ENCODE data around the gene ACVR2A.

ACVR2A gene

GRCh38 chr2:147917161-147917560 is 72.3 kb downstream of the ACVR2A start:
- peaks cover 39% of the 10 kb centered on the region for H3K36me3 Mint-ChIP-seq (ENCODE audit: low read depth)
- no peak overlapping the region for H3K27ac Mint-ChIP-seq
- H3K4me1 Mint-ChIP-seq (ENCODE audit: low read depth): peaks cover 17% of the 10 kb centered on the region
- H3K9me3 Mint-ChIP-seq: no peaks in the 10 kb centered on the region
- H3K27me3 Mint-ChIP-seq: no peaks in the 10 kb centered on the region
- H3K4me3 Mint-ChIP-seq: no peak overlapping the region
- intact Hi-C loops (cut with micrococcal nuclease): loop anchor here (10.0 kb wide), 2 partner anchors 282 to 1182 kb away; no protein-coding TSS in a partner anchor

- Mint-ChIP-seq H3K4me1 (ENCODE audit: low read depth) (no peaks in the 10 kb centered on the region), H3K27ac (no peak overlapping the region), H3K27me3 (no peaks in the 10 kb centered on the region), H3K36me3 (ENCODE audit: low read depth) (peaks cover 62% of the 10 kb centered on the region), H3K9me3 (no peaks in the 10 kb centered on the region), H3K4me3 (no peak overlapping the region)
- intact Hi-C loops (cut with micrococcal nuclease): no loop called here
Observed at GRCh38 chr2:147923846-147924245, 79.0 kb downstream of the ACVR2A start.

- H3K36me3 Mint-ChIP-seq (ENCODE audit: low read depth): peaks cover 57% of the 10 kb centered on the region
- H3K27me3 Mint-ChIP-seq: no peaks in the 10 kb centered on the region
- no peaks in the 10 kb centered on the region for H3K4me1 Mint-ChIP-seq (ENCODE audit: low read depth)
- intact Hi-C loops (cut with micrococcal nuclease): no loop called here
- H3K4me3 Mint-ChIP-seq: no peak overlapping the region
- no peak overlapping the region for H3K27ac Mint-ChIP-seq
- no peaks in the 10 kb centered on the region for H3K9me3 Mint-ChIP-seq
Observed at GRCh38 chr2:147924647-147925046, 79.8 kb downstream of the ACVR2A start.

- H3K9me3 Mint-ChIP-seq: no peaks in the 10 kb centered on the region
- H3K27ac Mint-ChIP-seq: no peak overlapping the region
- intact Hi-C loops (cut with micrococcal nuclease): no loop called here
- no peaks in the 10 kb centered on the region for H3K4me1 Mint-ChIP-seq (ENCODE audit: low read depth)
- H3K27me3 Mint-ChIP-seq: no peaks in the 10 kb centered on the region
- H3K36me3 Mint-ChIP-seq (ENCODE audit: low read depth): peaks cover 49% of the 10 kb centered on the region
- H3K4me3 Mint-ChIP-seq: no peak overlapping the region
Observed at GRCh38 chr2:147925886-147926285, 81.1 kb downstream of the ACVR2A start.

- Mint-ChIP-seq H3K4me1 (ENCODE audit: low read depth) (no peaks in the 10 kb centered on the region), H3K4me3 (no peak overlapping the region), H3K36me3 (ENCODE audit: low read depth) (peaks cover 45% of the 10 kb centered on the region), H3K27me3 (no peaks in the 10 kb centered on the region), H3K9me3 (no peaks in the 10 kb centered on the region), H3K27ac (no peak overlapping the region)
- intact Hi-C loops (cut with micrococcal nuclease): no loop called here
Observed at GRCh38 chr2:147927053-147927588, 82.3 kb downstream of the ACVR2A start.

GRCh38 chr2:147933931-147934330 is 89.1 kb downstream of the ACVR2A start:
- H3K27me3 Mint-ChIP-seq: no peaks in the 10 kb centered on the region
- intact Hi-C loops (cut with micrococcal nuclease): no loop called here
- no peak overlapping the region for H3K27ac Mint-ChIP-seq
- no peak overlapping the region for H3K4me3 Mint-ChIP-seq
- no peaks in the 10 kb centered on the region for H3K4me1 Mint-ChIP-seq (ENCODE audit: low read depth)
- peaks cover 22% of the 10 kb centered on the region for H3K36me3 Mint-ChIP-seq (ENCODE audit: low read depth)
- H3K9me3 Mint-ChIP-seq: no peaks in the 10 kb centered on the region

- intact Hi-C loops (cut with micrococcal nuclease): loop anchor here (5.0 kb wide), 1 partner anchor 267 kb away; no protein-coding TSS in a partner anchor
- H3K27ac Mint-ChIP-seq: no peak overlapping the region
- no peak overlapping the region for H3K4me3 Mint-ChIP-seq
- H3K36me3 Mint-ChIP-seq (ENCODE audit: low read depth): peaks cover 16% of the 10 kb centered on the region
- H3K9me3 Mint-ChIP-seq: no peaks in the 10 kb centered on the region
- H3K27me3 Mint-ChIP-seq: no peaks in the 10 kb centered on the region
- no peaks in the 10 kb centered on the region for H3K4me1 Mint-ChIP-seq (ENCODE audit: low read depth)
Observed at GRCh38 chr2:147934881-147935620, 90.2 kb downstream of the ACVR2A start.

- Mint-ChIP-seq H3K27me3 (no peaks in the 10 kb centered on the region), H3K27ac (no peak overlapping the region), H3K4me3 (no peak overlapping the region), H3K4me1 (ENCODE audit: low read depth) (no peaks in the 10 kb centered on the region), H3K9me3 (no peaks in the 10 kb centered on the region), H3K36me3 (ENCODE audit: low read depth) (peaks cover 23% of the 10 kb centered on the region)
- intact Hi-C loops (cut with micrococcal nuclease): loop anchor here (2.0 to 5.0 kb wide), 2 partner anchors 264 to 571 kb away; no protein-coding TSS in a partner anchor
Observed at GRCh38 chr2:147937744-147938349, 93.0 kb downstream of the ACVR2A start.

GRCh38 chr2:147939313-147939712 is 94.5 kb downstream of the ACVR2A start:
- H3K27me3 Mint-ChIP-seq: no peaks in the 10 kb centered on the region
- H3K27ac Mint-ChIP-seq: no peak overlapping the region
- H3K4me3 Mint-ChIP-seq: no peak overlapping the region
- intact Hi-C loops (cut with micrococcal nuclease): loop anchor here (2.0 to 5.0 kb wide), 2 partner anchors 263 to 569 kb away; no protein-coding TSS in a partner anchor
- H3K36me3 Mint-ChIP-seq (ENCODE audit: low read depth): peaks cover 29% of the 10 kb centered on the region
- H3K9me3 Mint-ChIP-seq: no peaks in the 10 kb centered on the region
- no peaks in the 10 kb centered on the region for H3K4me1 Mint-ChIP-seq (ENCODE audit: low read depth)

GRCh38 chr2:147945660-147946059 is 100.8 kb downstream of the ACVR2A start:
- Mint-ChIP-seq H3K27ac (no peak overlapping the region), H3K9me3 (no peaks in the 10 kb centered on the region), H3K4me1 (ENCODE audit: low read depth) (no peaks in the 10 kb centered on the region), H3K27me3 (no peaks in the 10 kb centered on the region), H3K4me3 (no peak overlapping the region), H3K36me3 (ENCODE audit: low read depth) (peaks cover 30% of the 10 kb centered on the region)
- intact Hi-C loops (cut with micrococcal nuclease): no loop called here

GRCh38 chr2:147952118-147952517 is 107.3 kb downstream of the ACVR2A start:
- H3K36me3 Mint-ChIP-seq (ENCODE audit: low read depth): peaks cover 24% of the 10 kb centered on the region
- no peak overlapping the region for H3K27ac Mint-ChIP-seq
- H3K4me1 Mint-ChIP-seq (ENCODE audit: low read depth): no peaks in the 10 kb centered on the region
- H3K27me3 Mint-ChIP-seq: no peaks in the 10 kb centered on the region
- H3K9me3 Mint-ChIP-seq: no peaks in the 10 kb centered on the region
- intact Hi-C loops (cut with micrococcal nuclease): no loop called here
- H3K4me3 Mint-ChIP-seq: no peak overlapping the region

GRCh38 chr2:147968571-147968970 is 123.7 kb downstream of the ACVR2A start:
- Mint-ChIP-seq H3K4me1 (ENCODE audit: low read depth) (no peaks in the 10 kb centered on the region), H3K36me3 (ENCODE audit: low read depth) (peaks cover 83% of the 10 kb centered on the region), H3K4me3 (no peak overlapping the region), H3K9me3 (peaks cover 40% of the 10 kb centered on the region), H3K27ac (no peak overlapping the region), H3K27me3 (no peaks in the 10 kb centered on the region)
- intact Hi-C loops (cut with micrococcal nuclease): no loop called here

- intact Hi-C loops (cut with micrococcal nuclease): no loop called here
- H3K36me3 Mint-ChIP-seq (ENCODE audit: low read depth): peaks cover 11% of the 10 kb centered on the region
- no peaks in the 10 kb centered on the region for H3K27me3 Mint-ChIP-seq
- no peak overlapping the region for H3K4me3 Mint-ChIP-seq
- H3K4me1 Mint-ChIP-seq (ENCODE audit: low read depth): no peaks in the 10 kb centered on the region
- H3K27ac Mint-ChIP-seq: no peak overlapping the region
- H3K9me3 Mint-ChIP-seq: no peaks in the 10 kb centered on the region
Observed at GRCh38 chr2:147976102-147976501, 131.3 kb downstream of the ACVR2A start.

GRCh38 chr2:147977679-147978078 is 132.8 kb downstream of the ACVR2A start:
- intact Hi-C loops (cut with micrococcal nuclease): no loop called here
- Mint-ChIP-seq H3K27me3 (no peaks in the 10 kb centered on the region), H3K27ac (no peak overlapping the region), H3K9me3 (no peaks in the 10 kb centered on the region), H3K36me3 (ENCODE audit: low read depth) (peaks cover 4% of the 10 kb centered on the region), H3K4me3 (no peak overlapping the region), H3K4me1 (ENCODE audit: low read depth) (no peaks in the 10 kb centered on the region)
